Stimulated activated CD4-positive, alpha-beta T cell treated with anti-CD3 and anti-CD28 coated beads, Interleukin-4, amount 100 ng/mL, for 48 hours (primary cell): ENCODE measurements around the gene UCHL1.
"Not testable (repeated sequence)": the region's sequence is repeated elsewhere in the genome, so short reads cannot be mapped to it uniquely, and the experiment has no call there.

Source experiments
- DNase-seq, 2 donors: peaks; one replicate each; pipeline ENCODE4 v3.0.0-alpha.2; 2020; ENCODE audit warnings: low read depth in 2 of 2

Gene UCHL1

DNA sequence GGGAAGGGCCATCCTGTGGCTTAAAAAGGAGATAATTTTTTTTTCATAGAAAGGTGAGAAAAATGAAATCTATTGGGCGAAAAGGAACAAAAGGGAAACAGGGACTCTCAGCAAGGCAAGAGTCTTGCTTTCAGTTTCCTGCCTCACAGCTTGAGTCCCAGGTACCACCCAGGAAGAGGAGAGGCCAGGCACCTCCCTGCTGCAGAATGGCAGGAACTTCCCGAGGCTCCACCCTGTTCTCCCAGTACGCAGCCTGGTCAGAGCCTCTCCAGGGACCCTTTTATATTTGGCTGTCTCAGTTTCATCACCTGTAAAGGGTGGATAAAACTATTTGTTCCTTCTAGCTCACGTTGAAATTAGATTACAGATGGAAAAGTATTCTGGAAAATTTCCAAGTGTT, 33.8 kb downstream of the UCHL1 start:
- DNase-seq: no peak

DNA sequence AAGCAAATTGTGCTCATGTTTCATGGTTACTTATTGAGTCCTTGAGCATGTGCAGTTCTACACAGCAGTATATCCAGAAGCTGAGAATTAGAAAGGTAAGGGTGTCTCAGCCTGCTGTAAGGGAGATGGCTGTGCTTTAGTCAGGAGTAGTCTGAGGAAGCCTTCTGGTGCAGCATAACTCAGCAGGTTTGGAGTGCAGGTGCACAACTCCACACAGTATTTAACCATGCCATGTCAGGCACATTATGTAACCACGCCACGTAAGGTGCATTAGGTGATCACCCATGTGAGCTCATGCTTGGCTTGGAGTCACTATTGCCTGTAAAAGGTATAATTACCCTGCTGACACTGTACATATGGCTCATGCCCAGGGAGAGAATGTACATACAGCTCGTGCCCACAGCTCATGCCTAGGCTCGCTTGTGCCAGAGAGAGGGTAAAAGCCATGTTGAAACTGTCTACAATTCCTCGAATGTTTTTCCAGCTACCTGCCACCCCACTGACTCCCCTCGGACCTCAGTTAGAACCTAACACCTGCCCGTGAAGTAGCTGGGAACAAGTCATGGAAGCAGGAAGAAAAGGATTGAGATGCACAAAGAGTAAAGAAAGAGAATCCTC, 37.8 kb downstream of the UCHL1 start:
- DNase-seq: no peak

DNA sequence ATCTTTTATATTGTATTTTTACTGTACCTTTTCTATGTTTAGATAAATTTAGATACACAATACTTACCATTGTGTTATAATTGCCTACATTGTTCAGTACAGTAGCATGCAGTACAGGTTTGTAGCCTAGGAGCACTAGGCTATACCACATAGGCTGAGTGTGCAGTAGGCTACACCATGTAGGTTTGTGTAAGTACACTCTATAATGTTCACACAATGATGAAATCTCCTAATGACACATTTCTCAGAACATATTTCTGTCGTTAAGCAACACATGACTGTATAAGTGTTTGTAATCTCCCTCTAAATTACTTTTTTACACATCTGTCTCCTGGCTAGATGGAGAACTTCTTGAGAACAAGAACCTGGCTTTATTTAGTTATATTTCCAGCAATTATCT, 40.3 kb downstream of the UCHL1 start:
- no peak for DNase-seq

DNA sequence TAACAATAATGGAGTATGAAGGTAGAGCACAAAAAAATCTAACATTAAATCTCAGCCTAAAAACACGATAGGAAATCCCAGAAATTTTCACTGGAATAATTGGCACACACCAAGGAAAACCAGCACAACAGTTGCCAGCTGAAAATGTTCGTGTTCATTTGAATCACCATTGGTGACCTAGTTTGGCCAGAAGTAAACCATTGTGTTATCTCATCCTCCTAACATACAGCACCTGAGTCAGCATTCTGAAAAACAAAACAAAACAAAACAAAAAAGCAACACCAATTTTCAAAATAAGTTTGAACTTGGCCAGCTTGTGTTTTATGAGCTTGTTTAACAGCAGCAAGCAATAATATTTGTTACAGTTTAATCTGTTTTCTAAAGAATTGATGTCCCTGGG, 41.1 kb downstream of the UCHL1 start:
- no peak for DNase-seq

DNA sequence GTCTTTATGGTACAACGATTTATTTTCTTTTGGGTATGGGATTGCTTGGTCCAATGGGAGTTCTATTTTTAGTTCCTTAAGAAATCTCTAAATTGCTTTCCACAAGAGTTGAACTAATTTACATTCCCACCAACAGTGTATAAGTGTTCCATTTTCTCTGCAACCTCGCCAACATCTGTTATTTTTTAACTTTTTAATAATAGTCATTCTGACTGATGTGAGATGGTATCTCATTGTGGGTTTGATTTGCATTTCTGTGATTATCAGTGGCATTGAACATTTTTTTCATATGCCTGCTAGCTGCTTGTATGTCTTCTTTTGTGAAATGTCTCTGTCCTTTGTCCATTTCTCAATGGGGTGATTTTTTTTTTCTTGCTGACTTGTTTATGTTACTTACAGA, 42.8 kb downstream of the UCHL1 start:
- DNase-seq: no peak

DNA sequence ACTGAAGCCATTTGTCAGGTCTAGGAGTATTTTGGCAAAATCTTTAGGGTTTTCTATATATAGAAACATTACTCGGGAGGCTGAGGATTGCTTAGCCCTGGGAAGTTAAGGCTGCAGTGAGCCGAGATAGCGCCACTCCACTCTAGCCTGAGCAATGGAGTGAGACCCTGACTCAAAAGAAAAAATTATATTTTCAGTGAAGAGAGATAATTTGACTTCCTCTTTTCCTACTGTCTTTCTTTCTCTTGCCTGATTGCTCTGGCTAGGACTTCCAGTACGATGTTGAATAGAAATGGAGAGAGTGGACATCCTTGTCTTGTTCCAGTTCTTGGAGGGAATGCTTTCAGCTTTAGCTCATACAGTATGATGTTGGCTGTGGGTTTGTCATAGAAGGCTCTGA, 44.4 kb downstream of the UCHL1 start:
- no peak for DNase-seq

DNA sequence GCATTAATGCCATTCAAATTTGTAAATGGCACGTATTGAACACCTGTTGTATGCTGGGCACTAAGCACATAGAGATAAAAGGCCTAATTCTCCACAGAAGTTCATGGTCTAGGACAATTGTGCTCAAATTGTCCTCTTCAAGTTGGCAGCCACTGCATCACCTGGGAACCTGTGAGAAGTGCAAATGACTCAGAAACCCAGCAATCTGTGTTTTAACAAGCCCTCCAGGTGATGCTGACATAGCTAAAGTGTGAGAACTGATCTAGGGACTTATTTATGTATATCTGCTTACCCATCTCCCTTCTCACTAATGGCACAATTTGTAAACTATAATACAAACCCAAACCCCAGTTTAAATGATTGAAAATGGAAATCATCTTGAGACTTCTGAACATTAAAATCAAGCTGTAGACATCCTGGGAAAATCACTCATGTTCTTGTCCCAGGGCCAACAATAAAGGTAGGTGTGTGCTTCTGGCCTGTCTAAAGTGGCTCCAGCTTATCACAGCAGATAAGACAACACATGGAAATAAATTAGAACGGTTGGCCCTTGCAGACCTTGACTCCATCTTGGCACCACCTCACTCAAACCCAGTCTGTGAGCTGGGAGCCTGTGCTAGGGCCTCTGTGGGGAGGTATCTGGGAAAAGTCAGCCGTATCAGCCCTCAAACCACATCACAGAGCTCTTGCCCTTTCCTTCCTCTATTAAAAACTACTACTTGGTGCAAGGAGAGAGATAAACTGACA, 46.8 kb downstream of the UCHL1 start:
- DNase-seq: no peak

DNA sequence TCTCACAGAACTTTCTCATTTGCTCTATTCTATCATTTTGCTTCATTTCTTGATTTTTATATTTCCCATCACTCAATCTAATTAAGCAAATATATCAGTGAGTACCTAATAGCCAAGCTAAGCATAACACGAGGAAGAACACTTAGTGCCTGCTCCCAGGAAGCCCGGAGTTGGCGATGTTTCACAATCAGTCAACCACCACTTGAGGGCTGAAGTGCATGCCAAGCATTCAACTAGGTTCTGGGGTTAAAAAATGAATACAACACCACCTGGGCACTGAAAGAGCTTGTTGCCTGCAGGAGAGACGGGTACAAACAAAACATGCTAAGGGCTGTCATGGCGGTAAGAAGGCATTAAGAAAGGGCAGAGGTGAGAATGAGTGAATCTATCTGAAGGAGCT, 47.5 kb downstream of the UCHL1 start:
- no peak for DNase-seq

DNA sequence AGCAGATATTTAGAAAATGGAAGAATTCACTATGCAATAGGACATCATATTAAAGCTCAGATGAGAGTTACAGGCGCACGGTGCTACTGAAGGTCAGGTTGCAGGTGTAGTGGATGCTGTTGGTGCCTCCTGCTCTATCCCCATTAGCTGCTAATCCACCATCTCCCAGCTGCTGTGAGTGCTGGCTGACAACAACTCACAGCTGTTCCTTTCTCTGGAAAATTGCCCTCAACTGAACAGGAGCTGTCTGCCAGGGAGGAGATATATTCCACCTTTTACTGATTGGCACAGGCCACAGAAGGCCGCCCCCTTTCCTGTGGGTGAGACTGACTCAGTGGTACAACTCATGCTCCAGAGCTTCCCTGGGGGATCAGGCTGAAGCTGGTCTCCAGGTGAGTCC, 48.7 kb downstream of the UCHL1 start:
- DNase-seq: no peak

DNA sequence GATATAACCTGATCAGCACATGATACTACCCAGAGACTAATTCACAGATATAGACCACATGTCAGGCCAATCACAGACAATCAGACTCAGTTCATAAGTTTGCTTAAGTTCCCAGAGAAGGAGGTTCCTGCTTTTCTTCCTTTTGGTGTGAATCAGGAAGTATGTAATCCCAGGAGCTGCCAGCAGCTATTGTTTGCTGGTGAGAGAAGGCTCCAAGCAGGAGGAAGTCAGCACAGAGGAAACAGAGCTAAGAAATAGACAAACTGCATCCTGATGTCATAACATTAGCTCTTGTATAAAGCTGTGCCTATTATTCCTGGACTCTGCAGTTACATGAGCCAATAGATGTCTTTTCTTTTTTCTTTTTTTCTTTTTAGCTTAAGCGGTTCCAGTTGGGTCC, 50.9 kb downstream of the UCHL1 start:
- no peak for DNase-seq

DNA sequence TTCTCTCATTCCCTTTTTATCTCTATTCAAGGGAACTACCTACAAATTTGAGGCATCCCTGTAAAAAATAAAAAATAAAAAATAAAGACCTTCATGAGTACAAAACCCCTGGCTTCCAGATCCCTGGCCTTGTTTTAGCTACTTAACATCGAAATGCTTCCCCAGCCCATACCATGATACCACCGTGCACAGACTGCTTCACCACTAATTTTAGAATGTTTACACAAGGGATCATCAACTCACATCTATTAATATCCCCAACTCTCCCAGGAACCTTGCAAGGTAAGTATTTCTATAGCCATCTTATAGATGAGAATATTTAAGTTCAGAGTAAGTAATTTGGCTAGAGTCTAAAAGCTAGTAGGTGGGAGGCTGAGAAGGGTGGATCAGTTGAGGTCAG, 51.7 kb downstream of the UCHL1 start:
- no peak for DNase-seq

DNA sequence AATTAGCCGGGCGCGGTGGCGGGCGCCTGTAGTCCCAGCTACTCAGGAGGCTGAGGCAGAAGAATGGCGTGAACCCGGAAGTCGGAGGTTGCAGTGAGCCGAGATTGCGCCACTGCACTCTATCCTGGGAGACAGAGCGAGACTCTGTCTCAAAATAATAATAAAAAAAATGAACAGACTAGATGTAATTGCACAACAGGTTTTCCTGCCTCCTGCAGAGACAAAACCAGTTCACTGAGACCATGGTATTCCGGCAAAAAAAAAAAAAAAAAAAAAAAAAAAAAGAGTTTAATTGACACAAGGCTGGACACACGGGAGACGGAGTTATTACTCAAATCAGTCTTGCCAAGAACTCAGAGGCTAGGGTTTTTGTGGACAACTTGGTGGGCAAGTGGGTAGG, 58.7 kb downstream of the UCHL1 start:
- not testable (repeated sequence) for DNase-seq

DNA sequence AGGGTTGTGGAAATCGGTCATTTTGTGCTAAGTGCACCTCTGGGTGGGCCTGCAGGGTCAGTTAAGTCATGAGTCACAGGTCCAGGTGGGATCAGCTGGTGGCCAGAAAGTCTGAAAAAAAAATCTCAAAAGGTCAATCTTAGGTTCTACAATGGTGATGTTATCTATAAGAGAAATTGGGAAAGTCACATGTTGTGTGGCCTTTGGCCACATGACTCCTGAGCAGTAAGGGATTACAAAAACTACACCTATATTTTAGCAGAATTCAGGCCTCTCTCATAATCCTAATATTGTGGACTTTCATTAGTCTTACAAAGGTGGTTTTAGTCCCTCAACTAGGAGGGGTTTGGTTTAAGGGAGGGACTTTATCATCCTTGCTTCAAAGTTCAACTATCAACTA, 59.1 kb downstream of the UCHL1 start:
- no peak for DNase-seq
